HepG2 (cell line): ENCODE data around the gene TXNIP. TPM values are rescaled to one million over a fixed set of nuclear protein-coding genes. Genes with fewer than 3 reads are reported as not detected.

Experiments used
- BCL6 ChIP-seq: IDR thresholded peaks from 2 replicates; pipeline ENCODE4 v1.6.1; 2016; ENCODE audit warnings: missing genetic modification reagents, missing compliant biosample characterization
- BHLHE40 ChIP-seq: IDR thresholded peaks from 2 replicates; pipeline ENCODE4 v1.6.1; 2011; ENCODE audit warnings: low read length, improper control_type of control experiment
- BORCS8-MEF2B ChIP-seq: sonication (generic); formaldehyde crosslinking; IDR thresholded peaks from 2 replicates; pipeline ENCODE4 v1.8.0; 2022; ENCODE audit warnings: mild to moderate bottlenecking, missing genetic modification reagents
- CHD4 ChIP-seq: fragments of 200-600 bp; sonication (generic); IDR thresholded peaks from 2 replicates; pipeline ENCODE4 v1.7.0; 2017; ENCODE audit warnings: mild to moderate bottlenecking, low read length, borderline replicate concordance
- ELF3 ChIP-seq: IDR thresholded peaks from 2 replicates; pipeline ENCODE4 v1.6.1; 2016; ENCODE audit warnings: missing genetic modification reagents, missing compliant biosample characterization
- ISL2 ChIP-seq: sonication (generic); formaldehyde crosslinking; IDR thresholded peaks from 2 replicates; pipeline ENCODE4 v1.5.0; 2020; ENCODE audit warnings: missing genetic modification reagents
- JARID2 ChIP-seq: sonication (generic); formaldehyde crosslinking; IDR thresholded peaks from 2 replicates; pipeline ENCODE4 v1.8.1; 2023; ENCODE audit warnings: missing genetic modification reagents, inconsistent platforms; ENCODE audit not compliant: insufficient replicate concordance
- KAT7 ChIP-seq: IDR thresholded peaks from 2 replicates; pipeline ENCODE4 v1.6.1; 2018; ENCODE audit warnings: borderline replicate concordance, missing compliant biosample characterization
- MAX ChIP-seq: IDR thresholded peaks from 2 replicates; pipeline ENCODE4 v1.6.1; 2012; ENCODE audit warnings: inconsistent platforms
- MED1 ChIP-seq: sonication (generic); formaldehyde crosslinking; IDR thresholded peaks from 2 replicates; pipeline ENCODE4 v1.4.0; 2020; ENCODE audit warnings: missing genetic modification reagents
- MIER2 ChIP-seq: IDR thresholded peaks from 2 replicates; pipeline ENCODE4 v1.6.1; 2016; ENCODE audit warnings: missing biosample characterization, missing genetic modification reagents
- MIXL1 ChIP-seq: IDR thresholded peaks from 2 replicates; pipeline ENCODE4 v1.6.1; 2016
- NAIF1 ChIP-seq: sonication (generic); formaldehyde crosslinking; IDR thresholded peaks from 2 replicates; pipeline ENCODE4 v1.5.0; 2020; ENCODE audit warnings: mild to moderate bottlenecking, missing genetic modification reagents, borderline replicate concordance
- NFAT5 ChIP-seq: sonication (generic); formaldehyde crosslinking; IDR thresholded peaks from 2 replicates; pipeline ENCODE4 v1.4.0; 2020; ENCODE audit warnings: missing genetic modification reagents
- NR2C2 ChIP-seq: sonication (generic); formaldehyde crosslinking; IDR thresholded peaks from 2 replicates; pipeline ENCODE4 v1.4.0; 2020; ENCODE audit warnings: missing genetic modification reagents, mild to moderate bottlenecking, moderate library complexity, borderline replicate concordance
- SOX13 ChIP-seq, 3 experiments: fragments of 450-650 bp in 1 of 3; sonication (generic) in 1 of 3; formaldehyde crosslinking in 1 of 3; IDR thresholded peaks in 2 of 3; conservative IDR thresholded peaks in 1 of 3; 2 replicates each; pipeline versions ENCODE4 v1.5.0 to v1.6.1; 2016 to 2020; ENCODE audit warnings: antibody characterized with exemption in 1 of 3, mild to moderate bottlenecking in 1 of 3, missing compliant biosample characterization in 1 of 3, missing genetic modification reagents in 1 of 3, moderate library complexity in 1 of 3
- ZBTB42 ChIP-seq: sonication (generic); formaldehyde crosslinking; IDR thresholded peaks from 2 replicates; pipeline ENCODE4 v1.5.0; 2020; ENCODE audit warnings: mild to moderate bottlenecking, missing genetic modification reagents
- ZFX ChIP-seq: sonication (generic); formaldehyde crosslinking; IDR thresholded peaks from 2 replicates; pipeline ENCODE4 v1.4.0; 2020; ENCODE audit warnings: mild to moderate bottlenecking, low read depth, missing genetic modification reagents, moderate library complexity
- ZKSCAN5 ChIP-seq: sonication (generic); formaldehyde crosslinking; IDR thresholded peaks from 2 replicates; pipeline ENCODE4 v1.5.1; 2020; ENCODE audit warnings: mild to moderate bottlenecking, missing genetic modification reagents
- ZNF121 ChIP-seq: sonication (generic); formaldehyde crosslinking; IDR thresholded peaks from 2 replicates; pipeline ENCODE4 v1.5.0; 2020; ENCODE audit warnings: mild to moderate bottlenecking, missing genetic modification reagents
- ZNF672 ChIP-seq: sonication (generic); formaldehyde crosslinking; IDR thresholded peaks from 2 replicates; pipeline ENCODE4 v1.8.1; 2022; ENCODE audit warnings: missing genetic modification reagents
- ZNF777 ChIP-seq: sonication (generic); formaldehyde crosslinking; IDR thresholded peaks from 2 replicates; pipeline ENCODE4 v1.4.0; 2020; ENCODE audit warnings: missing genetic modification reagents
- polyA plus RNA-seq, 8 experiments: library from polyadenylated mRNA; depleted of rRNA in 3 of 8; stranded (reverse) in 7 of 8; unstranded in 1 of 8; fragments of >200 nt; fragmentation: Illumina TruSeq in 4 of 8; extraction: Trizol in 4 of 8; gene quantifications; 2 replicates each; pipeline versions ENCODE4 v1.2.1 to v1.2.3, GENCODE V29; 2011 to 2016; ENCODE audit warnings: low read depth in 4 of 8, missing spikeins in 1 of 8, mixed read lengths in 1 of 8; ENCODE audit not compliant: insufficient read depth in 1 of 8
- total RNA-seq, 5 experiments: library from RNA; depleted of rRNA; stranded (reverse); fragments of >200 nt; fragmentation: Illumina TruSeq; extraction: Trizol; gene quantifications; 2 replicates each; pipeline ENCODE4 v1.2.3, GENCODE V29; 2016; ENCODE audit warnings: low read depth in 1 of 5

TXNIP gene
- total and polyA plus RNA-seq, 2 of the 13 experiments (the other 11 are each of a cell fraction or from before 2014, with no cell fraction given), result 24.4 to 237 TPM

DNA sequence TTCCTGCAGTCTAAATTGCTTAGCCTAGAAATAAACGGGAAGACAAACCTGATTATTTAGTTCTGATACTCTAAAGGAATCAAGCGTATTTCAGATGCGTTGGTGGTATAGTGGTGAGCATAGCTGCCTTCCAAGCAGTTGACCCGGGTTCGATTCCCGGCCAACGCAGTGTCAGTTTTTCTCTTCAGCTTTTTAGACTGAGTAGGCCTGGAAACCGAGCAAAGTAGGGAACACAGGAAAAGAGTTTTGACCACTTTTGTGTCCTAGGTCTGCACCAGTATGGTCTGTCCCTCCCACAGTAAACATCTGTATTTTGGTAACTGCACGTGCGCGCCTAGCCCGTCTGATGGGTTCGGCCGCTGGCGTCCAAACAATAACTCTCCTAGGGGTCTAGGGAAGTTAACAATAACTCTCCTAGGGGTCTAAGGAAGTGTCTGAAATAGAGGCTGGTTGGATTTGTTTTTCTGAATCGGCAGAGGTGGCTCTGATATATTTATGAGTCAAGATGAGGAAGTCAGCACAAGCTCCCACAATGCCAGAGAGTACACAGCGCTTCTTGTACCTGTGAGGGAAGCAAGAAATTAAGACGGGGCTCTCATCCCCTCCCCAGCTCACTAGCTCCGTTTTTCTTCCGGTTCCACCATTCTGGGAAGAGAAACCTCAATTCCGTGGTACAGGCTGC, 40.7 kb upstream of the TXNIP start (continued):
- TF ChIP-seq NFAT5 (CRISPR knock-in tag) (no peak), CHD4 (peak; percentile 63; the same call in 1 of the 2 replicates), ZNF121 (CRISPR knock-in tag) (peak; percentile 17; the same call in 1 of the 2 replicates), BHLHE40 (peak; percentile 79), BCL6 (CRISPR knock-in tag) (peak; percentile 33; the same call in 1 of the 2 replicates), JARID2 (CRISPR knock-in tag) (no peak), NAIF1 (CRISPR knock-in tag) (0 out of 2 replicates have a peak, but pooled peaks have one; percentile 25), ZKSCAN5 (CRISPR knock-in tag) (no peak), KAT7 (CRISPR knock-in tag) (peak; percentile 3; the same call in 1 of the 2 replicates), ZBTB42 (CRISPR knock-in tag) (no peak), SOX13 (IDR thresholded peaks at IDR 0.05) (0 out of 2 replicates have a peak, but pooled peaks have one; percentile 36), SOX13 (CRISPR knock-in tag; conservative IDR thresholded peaks at IDR 0.05 in 1 of 2, IDR thresholded peaks at IDR 0.05 in 1 of 2) (peak in 1 of 2 experiments; percentile 30; a peak in 1 of 4 replicates), NR2C2 (CRISPR knock-in tag) (peak; percentile 12; the same call in 1 of the 2 replicates), MIXL1 (peak; percentile 68), ZFX (CRISPR knock-in tag) (peak; percentile 68), MAX (peak; percentile 35; the same call in 1 of the 2 replicates), ELF3 (CRISPR knock-in tag) (peak; percentile 69; the same call in 1 of the 2 replicates), BORCS8-MEF2B (0 out of 2 replicates have a peak, but pooled peaks have one; percentile 16), ZNF777 (CRISPR knock-in tag) (peak; percentile 48), MIER2 (0 out of 2 replicates have a peak, but pooled peaks have one; percentile 32), ISL2 (CRISPR knock-in tag) (0 out of 2 replicates have a peak, but pooled peaks have one; percentile 15), ZNF672 (CRISPR knock-in tag) (no peak), MED1 (CRISPR knock-in tag) (peak; percentile 18; the same call in 1 of the 2 replicates)
